Stomach (tissue), 9 donors: ENCODE data around the gene TPRG1L. TPM values are rescaled to one million over a fixed set of nuclear protein-coding genes. Genes with fewer than 3 reads are reported as not detected.

ENCODE experiments used
- DNase-seq, 2 donors: peaks; one replicate each; pipeline versions ENCODE4 v3.0.0 to v3.0.0-alpha.2; 2013 to 2019
- H3K27ac ChIP-seq, 5 donors: fragments of 200-600 bp in 4 of 5; sonication (generic) in 4 of 5; one replicate each; pipeline ENCODE4 v1.5.1; 2013 to 2019; ENCODE audit warnings: mild to moderate bottlenecking in 1 of 5, moderate library complexity in 1 of 5
- H3K27me3 ChIP-seq, 3 donors: fragments of 200-600 bp; sonication (generic); one replicate each; pipeline ENCODE4 v1.5.1; 2017 to 2019; ENCODE audit warnings: mixed run types in 1 of 3
- H3K36me3 ChIP-seq, 4 donors: fragments of 200-600 bp; sonication (generic); 1 replicate in 3 of 4; 2 replicates in 1 of 4; pipeline ENCODE4 v1.5.1; 2016 to 2019
- H3K4me1 ChIP-seq, 4 donors: fragments of 200-600 bp; sonication (generic); one replicate each; pipeline ENCODE4 v1.5.1; 2016 to 2019
- H3K4me3 ChIP-seq, 4 donors: fragments of 200-600 bp; sonication (generic) in 3 of 4; one replicate each; pipeline ENCODE4 v1.5.1; 2016 to 2019; ENCODE audit warnings: mild to moderate bottlenecking in 1 of 4
- H3K9me3 ChIP-seq, 4 donors: fragments of 200-600 bp; sonication (generic); one replicate each; pipeline ENCODE4 v1.5.1; 2016 to 2019
- CTCF ChIP-seq, 7 experiments: fragments of 450-650 bp in 4 of 7; fragments of 200-600 bp in 3 of 7; sonication (generic) in 3 of 7; IDR thresholded peaks; one replicate each; pipeline ENCODE4 v1.5.1; 2016 to 2019; ENCODE audit warnings: antibody characterized with exemption in 7 of 7, control low read depth in 2 of 7, mild to moderate bottlenecking in 1 of 7
- EP300 ChIP-seq: sonication (generic); formaldehyde crosslinking; IDR thresholded peaks from one replicate; pipeline ENCODE4 v1.6.1; 2017; ENCODE audit warnings: antibody characterized with exemption
- POLR2A ChIP-seq, 4 donors: fragments of 450-650 bp; IDR thresholded peaks; one replicate each; pipeline ENCODE4 v1.6.1; 2016; ENCODE audit warnings: antibody characterized with exemption in 4 of 4, control low read depth in 2 of 4, mild to moderate bottlenecking in 1 of 4, moderate library complexity in 1 of 4
- POLR2AphosphoS5 ChIP-seq, 3 donors: sonication (generic); formaldehyde crosslinking; IDR thresholded peaks; one replicate each; pipeline ENCODE4 v1.6.1; 2016; ENCODE audit warnings: antibody characterized with exemption in 3 of 3
- WGBS, 5 donors: extraction: QIAGEN DNeasy Blood & Tissue Kit in 3 of 5; methylation state at CpG; one replicate each; pipeline versions ENCODE4 v1.1.5 to v1.1.7; 2013 to 2018; 5-methylcytosine and 5-hydroxymethylcytosine counted together
- intact Hi-C: fragments of 100-400 bp; cut with DNase I; formaldehyde crosslinking; loops from one replicate; pipeline ENCODE4 v1.15.1; 2023; ENCODE audit warnings: low total_unique reads
- polyA plus RNA-seq, 3 donors: library from polyadenylated mRNA; stranded (reverse); fragments of 200-250 nt; gene quantifications; one replicate each; pipeline ENCODE4 v1.2.3, GENCODE V29; 2013
- total RNA-seq, 5 donors: library from RNA; depleted of rRNA; stranded (reverse); fragments of >200 nt; gene quantifications; one replicate each; pipeline versions ENCODE4 v1.1.0 to v1.2.3, GENCODE V29; 2014 to 2016
- donor health status: healthy with polysubstance abuse.
- donor health status: Bipolar disorder and iron deficiency.
- donor health status: healthy.

The TPRG1L gene
- total and polyA plus RNA-seq, 8 donors: 21.6 to 60.0 (median 30.4) TPM

GRCh38 chr1:3645247-3645646 is 20.4 kb downstream of the TPRG1L start:
- Histone ChIP-seq H3K9me3 (no peaks in the 10 kb centered on the region), H3K36me3 (peaks cover 11 to 66% (median 64%) of the 10 kb centered on the region in 4 donors), H3K27ac (no peak overlapping the region), H3K4me3 (no peak overlapping the region), H3K4me1 (peaks cover 18 to 29% (median 23%) of the 10 kb centered on the region in 4 donors), H3K27me3 (peaks cover 0 to 2% (median 0%) of the 10 kb centered on the region in 3 donors)
- 90 to 98% (median 96%) methylated on average over 20 to 43 of the region's 43 CpGs for WGBS, 5 donors
- intact Hi-C loops: no loop called here
- DNase-seq: no peak
- no peak for TF ChIP-seq CTCF (IDR thresholded peaks at IDR 0.05)
- TF ChIP-seq POLR2AphosphoS5 (IDR thresholded peaks at IDR 0.05): no peak
- no peak for TF ChIP-seq POLR2A (IDR thresholded peaks at IDR 0.05)
- TF ChIP-seq EP300: no peak

GRCh38 chr1:3645666-3646355 is 21.0 kb downstream of the TPRG1L start:
- Histone ChIP-seq H3K27ac (no peak overlapping the region), H3K36me3 (peaks cover 11 to 61% (median 59%) of the 10 kb centered on the region in 4 donors), H3K4me1 (peaks cover 24 to 34% (median 29%) of the 10 kb centered on the region in 4 donors), H3K9me3 (peaks cover 0 to 4% (median 0%) of the 10 kb centered on the region in 4 donors), H3K27me3 (peaks cover 4 to 8% (median 5%) of the 10 kb centered on the region in 3 donors), H3K4me3 (no peak overlapping the region)
- intact Hi-C loops: no loop called here
- TF ChIP-seq CTCF (IDR thresholded peaks at IDR 0.05): no peak
- no peak for TF ChIP-seq POLR2AphosphoS5 (IDR thresholded peaks at IDR 0.05)
- no peak for TF ChIP-seq EP300
- TF ChIP-seq POLR2A (IDR thresholded peaks at IDR 0.05): no peak
- DNase-seq: no peak
- WGBS, 5 donors: 94 to 97% (median 95%) methylated on average over 27 of the region's 27 CpGs

- Histone ChIP-seq H3K9me3 (peaks cover 0 to 5% (median 0%) of the 10 kb centered on the region in 4 donors), H3K4me1 (peaks cover 31 to 42% (median 37%) of the 10 kb centered on the region in 4 donors), H3K27me3 (peaks cover 12 to 15% (median 13%) of the 10 kb centered on the region in 3 donors), H3K36me3 (peaks cover 11 to 53% (median 51%) of the 10 kb centered on the region in 4 donors), H3K27ac (no peak overlapping the region), H3K4me3 (no peak overlapping the region)
- no peak for DNase-seq
- TF ChIP-seq EP300 (no peak), POLR2A (IDR thresholded peaks at IDR 0.05) (no peak), POLR2AphosphoS5 (IDR thresholded peaks at IDR 0.05) (no peak), CTCF (IDR thresholded peaks at IDR 0.05) (no peak)
- intact Hi-C loops: no loop called here
- 91 to 97% (median 96%) methylated on average over 20 of the region's 20 CpGs for WGBS, 5 donors
Measured at GRCh38 chr1:3646596-3646995, 21.8 kb downstream of the TPRG1L start.

GRCh38 chr1:3649342-3650247 is 24.8 kb downstream of the TPRG1L start, which contains the start of gene WRAP73:
Gene WRAP73, minus strand, starts transcription at chr1:3650103. Its CDS starts 104 bp downstream, at chr1:3649999.
- H3K27ac ChIP-seq: peak within 1 kb of the TSS in 3 of 5 donors; percentile 21 to 70 (median 37)
- DNase-seq: peak; percentile 93 to 97
- peak within 1 kb of the TSS; percentile 75 to 99 (median 88) for H3K4me3 ChIP-seq
- peaks cover 47 to 61% (median 53%) of the 10 kb centered on the region in 4 donors for H3K4me1 ChIP-seq
- peaks cover 11 to 30% (median 29%) of the 10 kb centered on the region in 4 donors for H3K36me3 ChIP-seq
- peaks cover 0 to 5% (median 0%) of the 10 kb centered on the region in 4 donors for H3K9me3 ChIP-seq
- 2 to 12% (median 2%) methylated on average over 16 to 60 of the region's 60 CpGs for WGBS, 5 donors
- peak in 2 of 3 donors; percentile 82 to 86 for TF ChIP-seq POLR2AphosphoS5 (IDR thresholded peaks at IDR 0.05)
- TF ChIP-seq CTCF (IDR thresholded peaks at IDR 0.05): no peak
- TF ChIP-seq POLR2A (IDR thresholded peaks at IDR 0.05): peak in 2 of 4 donors; percentile 22 to 43
- H3K27me3 ChIP-seq: peaks cover 27 to 45% (median 43%) of the 10 kb centered on the region in 3 donors
- intact Hi-C loops: no loop called here
